Hepatocyte (in vitro differentiated cells): ENCODE measurements around the gene TPPP.

Experiments used
- CTCF ChIP-seq: fragments of 200-600 bp; sonication (generic); IDR thresholded peaks from 2 replicates; pipeline ENCODE4 v1.5.1; 2016; ENCODE audit warnings: antibody characterized with exemption, mild to moderate bottlenecking; ENCODE audit not compliant: poor library complexity
- EZH2 ChIP-seq: fragments of 200-600 bp; sonication (generic); IDR thresholded peaks from 2 replicates; pipeline ENCODE4 v1.6.1; 2016; ENCODE audit warnings: antibody characterized with exemption, mild to moderate bottlenecking, borderline replicate concordance

DNA sequence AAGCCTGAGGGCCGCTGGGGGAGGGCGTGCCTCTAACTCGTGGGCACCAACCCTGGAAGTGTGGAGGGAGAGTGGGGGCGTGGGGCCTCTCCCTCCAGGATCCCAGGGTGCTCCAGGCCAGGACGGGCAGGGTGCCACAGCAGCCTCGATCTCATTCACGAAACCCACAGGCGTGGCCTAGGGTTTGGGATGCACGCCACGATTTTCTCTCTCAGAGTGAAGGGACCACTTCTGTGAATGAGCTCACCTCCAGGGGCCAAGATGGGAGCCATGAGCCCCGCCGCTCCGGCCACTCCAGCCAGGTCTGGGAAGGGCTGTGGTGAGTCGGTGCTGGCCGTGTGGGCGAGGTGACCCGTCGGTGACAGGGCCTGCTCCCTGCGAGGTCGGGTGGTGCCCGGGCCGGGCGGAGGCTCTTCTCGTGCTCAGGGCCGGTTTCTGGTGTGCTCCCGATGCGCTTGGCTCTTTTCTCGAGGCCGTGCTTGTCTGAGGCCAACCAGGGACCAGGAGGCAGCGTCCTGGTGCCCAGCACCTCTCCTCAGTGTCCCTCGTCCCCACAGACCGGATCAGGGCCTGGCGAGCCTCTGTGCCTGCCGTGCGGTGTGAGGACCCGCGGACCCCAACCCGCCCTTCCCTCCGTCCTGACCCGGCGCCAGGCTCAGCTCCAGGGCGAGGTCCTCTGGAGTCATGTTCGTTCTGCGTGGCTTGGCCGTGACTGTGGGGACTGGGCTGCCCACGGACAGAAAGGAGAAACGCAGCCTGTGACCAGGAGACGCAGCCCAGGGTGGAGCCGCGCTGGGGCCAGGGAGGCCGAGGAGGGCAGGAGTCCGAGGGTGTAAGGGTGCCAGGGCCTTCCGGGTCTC is 31.0 kb downstream of the TPPP start:
- TF ChIP-seq CTCF, result no peak
- no peak for TF ChIP-seq EZH2
